ENCODE results near the gene SUGT1.
A peak's percentile ranks its signal among the peaks of the same experiment; 100 is the strongest.

DNA sequence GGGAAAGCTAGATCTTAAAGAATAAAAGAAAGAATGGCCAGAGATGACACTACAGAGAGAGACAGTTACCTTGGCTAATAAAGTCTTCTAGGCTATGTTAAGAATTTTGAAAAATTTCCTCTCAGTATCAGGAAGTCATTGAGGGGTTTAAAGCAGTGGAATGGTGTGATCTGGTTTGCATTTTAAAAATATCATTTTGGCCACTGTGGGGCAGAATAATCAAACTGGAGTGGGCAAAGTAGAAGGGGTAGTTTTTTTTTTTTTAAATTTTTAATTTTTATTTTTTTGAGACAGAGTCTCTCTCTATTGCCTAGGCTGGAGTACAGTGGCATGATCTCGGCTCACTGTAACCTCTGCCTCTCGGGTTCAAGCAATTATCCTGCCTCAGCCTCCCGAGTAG, 91.4 kb downstream of the SUGT1 start:
- TF ChIP-seq, protein P1, sequence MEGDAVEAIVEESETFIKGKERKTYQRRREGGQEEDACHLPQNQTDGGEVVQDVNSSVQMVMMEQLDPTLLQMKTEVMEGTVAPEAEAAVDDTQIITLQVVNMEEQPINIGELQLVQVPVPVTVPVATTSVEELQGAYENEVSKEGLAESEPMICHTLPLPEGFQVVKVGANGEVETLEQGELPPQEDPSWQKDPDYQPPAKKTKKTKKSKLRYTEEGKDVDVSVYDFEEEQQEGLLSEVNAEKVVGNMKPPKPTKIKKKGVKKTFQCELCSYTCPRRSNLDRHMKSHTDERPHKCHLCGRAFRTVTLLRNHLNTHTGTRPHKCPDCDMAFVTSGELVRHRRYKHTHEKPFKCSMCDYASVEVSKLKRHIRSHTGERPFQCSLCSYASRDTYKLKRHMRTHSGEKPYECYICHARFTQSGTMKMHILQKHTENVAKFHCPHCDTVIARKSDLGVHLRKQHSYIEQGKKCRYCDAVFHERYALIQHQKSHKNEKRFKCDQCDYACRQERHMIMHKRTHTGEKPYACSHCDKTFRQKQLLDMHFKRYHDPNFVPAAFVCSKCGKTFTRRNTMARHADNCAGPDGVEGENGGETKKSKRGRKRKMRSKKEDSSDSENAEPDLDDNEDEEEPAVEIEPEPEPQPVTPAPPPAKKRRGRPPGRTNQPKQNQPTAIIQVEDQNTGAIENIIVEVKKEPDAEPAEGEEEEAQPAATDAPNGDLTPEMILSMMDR (conservative IDR thresholded peaks at IDR 0.05; ENCODE audit: low read depth, low read length) = peak; percentile 38; the same call in 1 of the 2 replicates
- no peak for TF ChIP-seq EZH2 (IDR thresholded peaks at IDR 0.05; ENCODE audit: borderline replicate concordance, low read depth, low read length, poor library complexity, severe bottlenecking)
